NCI-H345 treated with DMSO at 0.1 percent for 48 hours (cell line): Measurements from ENCODE around the gene RSPH10B.
"Not testable (repeated sequence)": the region's sequence is repeated elsewhere in the genome, so short reads cannot be mapped to it uniquely, and the experiment has no call there.

Source experiments
- DNase-seq: peaks from one replicate; lab custom pipeline; 2025; ENCODE audit not compliant: unreplicated experiment; lab: John Stamatoyannopoulos, UW

Gene RSPH10B

DNA sequence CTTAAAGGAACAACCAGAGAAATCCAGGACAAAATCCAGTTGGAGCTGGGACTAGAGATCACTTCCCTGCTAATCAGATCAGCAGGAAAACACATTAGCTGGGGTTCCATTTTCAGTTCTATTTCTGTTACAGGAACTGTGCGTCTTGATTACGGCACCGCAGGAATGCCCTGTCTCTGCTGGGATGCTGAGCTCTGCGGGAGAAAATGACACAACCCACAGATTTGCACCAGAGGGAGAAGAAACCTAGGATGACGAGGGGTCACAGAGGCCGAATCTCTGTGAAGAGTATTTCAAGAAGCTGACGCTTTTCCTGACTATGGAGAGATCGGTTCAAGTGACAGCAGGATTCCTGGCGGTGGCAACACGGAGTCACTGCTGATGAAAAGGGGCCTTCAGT, 40.2 kb downstream of the RSPH10B start:
- not testable (repeated sequence) for DNase-seq

DNA sequence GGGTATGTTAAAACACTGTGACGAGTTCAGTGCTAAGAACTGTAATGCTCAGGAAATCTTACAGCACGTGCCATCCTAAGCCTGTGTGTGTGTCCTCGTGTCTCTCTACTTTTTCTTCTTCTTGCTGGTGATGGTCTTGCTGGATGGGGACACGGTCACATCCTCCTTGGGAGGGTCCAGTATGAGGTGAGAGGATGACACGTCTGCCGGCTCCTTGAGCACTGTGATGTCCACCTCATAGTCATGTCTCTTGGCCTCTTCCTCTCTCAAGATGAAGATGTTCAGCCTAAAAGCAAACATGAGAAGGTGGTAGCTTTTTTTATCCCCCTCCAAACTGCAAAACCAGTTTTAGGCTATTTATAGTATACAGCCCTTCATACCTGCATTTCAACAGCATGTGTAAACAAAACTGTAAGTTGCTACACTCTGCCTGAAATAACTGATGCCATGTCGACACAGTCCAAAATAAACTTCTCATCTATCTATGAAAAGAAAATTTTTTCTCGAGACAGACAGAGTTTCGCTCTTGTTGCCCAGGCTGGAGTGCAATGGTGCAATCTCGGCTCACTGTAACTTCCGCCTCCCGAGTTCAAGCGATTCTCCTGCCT, 44.1 kb downstream of the RSPH10B start:
- DNase-seq: not testable (repeated sequence)

- DNase-seq: not testable (repeated sequence)
Observed at GRCh38 chr7:5924630-5925029, 45.9 kb downstream of the RSPH10B start.

DNA sequence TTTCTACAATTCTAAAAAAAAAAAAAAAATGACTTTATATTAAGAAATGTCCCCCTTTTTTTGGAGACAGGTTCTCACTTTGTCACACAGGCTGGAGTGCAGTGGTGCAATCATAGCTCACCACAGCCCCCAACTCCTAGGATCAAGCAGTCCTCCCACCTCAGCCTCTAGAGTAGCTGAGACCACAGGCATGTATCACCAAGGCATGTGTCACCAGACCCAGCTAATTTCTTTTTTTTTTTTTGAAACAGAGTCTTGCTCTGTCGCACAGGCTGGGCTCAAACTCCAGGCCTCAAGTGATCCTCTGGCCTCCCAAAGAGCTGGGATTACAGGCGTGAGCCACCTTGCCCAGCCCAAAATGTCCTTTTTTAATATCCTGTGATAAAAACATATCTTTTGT, 46.3 kb downstream of the RSPH10B start:
- not testable (repeated sequence) for DNase-seq

GRCh38 chr7:5916529-5916928, 54.0 kb downstream of the RSPH10B start:
- DNase-seq: not testable (repeated sequence)

GRCh38 chr7:5908835-5909234, 61.7 kb downstream of the RSPH10B start:
- not testable (repeated sequence) for DNase-seq

- DNase-seq: not testable (repeated sequence)
Observed at GRCh38 chr7:5904726-5905125, 65.8 kb downstream of the RSPH10B start.

- DNase-seq: not testable (repeated sequence)
Observed at GRCh38 chr7:5903002-5903401, 67.5 kb downstream of the RSPH10B start.

GRCh38 chr7:5898480-5899224, 71.8 kb downstream of the RSPH10B start, which contains the start of gene CCZ1:
Gene CCZ1, plus strand, starts transcription at chr7:5898733. Its CDS starts 67 bp downstream, at chr7:5898800.
- DNase-seq: peak; percentile 22

DNA sequence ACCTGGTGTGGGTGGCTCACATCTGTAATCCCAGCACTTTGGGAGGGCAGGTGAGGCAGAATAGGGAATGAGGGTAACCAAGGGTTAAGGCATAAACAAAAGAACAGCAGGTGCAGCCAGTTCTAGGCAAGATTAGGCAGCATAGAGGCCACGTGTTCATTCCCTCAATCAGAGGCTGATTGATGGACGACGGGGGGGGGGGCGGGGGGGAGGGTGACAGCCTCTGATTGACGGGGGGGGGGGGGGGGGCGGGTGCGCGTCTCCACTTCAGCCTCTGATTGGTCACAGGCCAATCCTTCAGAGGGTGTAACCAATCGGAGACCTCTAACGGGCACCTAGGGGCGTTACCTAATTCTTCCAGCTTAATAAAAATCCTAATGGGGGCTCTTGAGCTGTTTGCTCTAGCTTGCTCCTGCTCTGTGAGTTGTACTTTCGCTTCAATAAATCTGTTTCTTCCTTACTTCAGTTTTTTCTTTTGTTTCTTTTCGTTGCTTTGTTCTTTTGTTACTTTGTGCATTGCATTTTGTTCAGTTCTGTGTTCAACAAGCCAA, 73.0 kb downstream of the RSPH10B start:
- not testable (repeated sequence) for DNase-seq

DNA sequence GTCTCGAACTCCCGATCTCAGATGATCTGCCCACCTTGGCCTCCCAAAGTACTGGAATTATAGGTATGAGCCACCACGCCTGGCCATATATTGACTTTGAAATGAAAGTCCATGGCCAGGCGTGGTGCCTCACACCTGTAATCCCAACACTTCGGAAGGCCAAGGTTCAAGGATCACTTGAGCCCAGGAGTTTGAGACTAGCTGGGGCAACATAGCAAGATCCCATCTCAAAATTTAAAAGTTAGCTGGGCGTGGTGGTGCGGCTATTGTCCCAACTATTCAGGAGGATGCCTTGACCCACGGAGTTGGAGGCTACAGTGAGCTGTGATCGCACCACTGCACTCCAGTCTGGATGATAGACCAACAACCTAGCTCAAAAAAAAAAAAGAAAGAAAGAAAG, 78.0 kb downstream of the RSPH10B start:
- no peak for DNase-seq

GRCh38 chr7:5890244-5890643, 80.2 kb downstream of the RSPH10B start:
- DNase-seq: not testable (repeated sequence)

DNA sequence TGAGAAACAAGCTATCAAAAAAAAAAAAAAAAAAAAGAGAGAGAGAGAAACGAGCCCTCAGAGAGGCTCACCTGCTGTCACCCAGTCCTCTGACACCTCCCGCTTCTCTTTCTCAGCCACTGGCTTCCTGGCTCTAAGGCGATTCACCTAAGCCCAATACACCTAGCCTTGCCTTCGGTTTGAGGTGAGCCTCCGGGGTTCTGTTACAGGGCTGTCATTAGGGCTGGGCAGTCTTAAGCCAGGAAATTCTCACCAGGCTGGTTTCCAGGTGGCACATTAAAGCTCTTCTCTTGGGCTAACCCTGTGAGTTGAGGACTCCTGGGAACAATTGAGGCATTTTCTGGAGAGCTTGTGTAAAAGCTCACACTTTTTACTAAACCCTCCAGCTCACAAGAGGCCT, 82.5 kb downstream of the RSPH10B start:
- DNase-seq: not testable (repeated sequence)

GRCh38 chr7:5884431-5884830, 86.1 kb downstream of the RSPH10B start:
- not testable (repeated sequence) for DNase-seq

DNA sequence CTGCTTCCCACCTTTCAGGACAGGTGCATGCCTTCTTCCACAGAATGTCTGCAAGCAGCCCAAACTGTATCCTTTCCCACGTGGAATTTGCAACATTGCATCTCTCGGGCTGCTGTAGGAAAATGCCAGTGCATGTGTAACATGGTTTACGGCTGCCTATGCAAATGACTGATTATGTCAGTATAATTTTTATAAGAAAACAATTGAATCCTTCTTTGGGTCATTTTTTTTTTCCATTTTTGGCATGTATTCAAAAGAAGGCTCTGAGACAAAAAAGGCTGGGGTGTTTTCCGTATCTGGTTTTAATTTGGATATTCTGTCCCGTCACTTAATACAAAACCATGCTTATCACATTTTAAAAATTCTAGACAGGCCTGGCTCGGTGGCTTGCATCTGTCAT, 90.4 kb downstream of the RSPH10B start:
- not testable (repeated sequence) for DNase-seq

- DNase-seq: not testable (repeated sequence)
Observed at GRCh38 chr7:5879591-5879990, 90.9 kb downstream of the RSPH10B start.
